Hepatocyte (in vitro differentiated cells): Measurements from ENCODE around the gene C9orf152. TPM values are rescaled to one million over a fixed set of nuclear protein-coding genes. Genes with fewer than 3 reads are reported as not detected.

Experiments
- DNase-seq: peaks from one replicate; pipeline ENCODE4 v3.0.0-alpha.2; 2016; ENCODE audit warnings: low spot score
- H2AFZ ChIP-seq: fragments of 200-600 bp; sonication (generic); 2 replicates; pipeline ENCODE4 v1.6.0; 2016; ENCODE audit warnings: antibody characterized with exemption, mild to moderate bottlenecking
- H3K27ac ChIP-seq: fragments of 200-600 bp; sonication (generic); 2 replicates; pipeline ENCODE4 v1.5.1; 2016; ENCODE audit warnings: mild to moderate bottlenecking
- H3K27me3 ChIP-seq: fragments of 200-600 bp; sonication (generic); 2 replicates; pipeline ENCODE4 v1.6.1; 2016
- H3K36me3 ChIP-seq: fragments of 200-600 bp; sonication (generic); replicated peaks from 2 replicates; pipeline ENCODE4 v1.5.1; 2016; ENCODE audit warnings: low read depth; ENCODE audit not compliant: insufficient read depth
- H3K4me1 ChIP-seq: fragments of 200-600 bp; sonication (generic); 2 replicates; pipeline ENCODE4 v1.5.1; 2016; ENCODE audit warnings: mild to moderate bottlenecking, moderate library complexity; ENCODE audit not compliant: insufficient read depth
- H3K4me2 ChIP-seq: fragments of 200-600 bp; sonication (generic); 2 replicates; pipeline ENCODE4 v1.6.0; 2016
- H3K4me3 ChIP-seq: fragments of 200-600 bp; sonication (generic); 2 replicates; pipeline ENCODE4 v1.5.1; 2016; ENCODE audit warnings: mild to moderate bottlenecking
- H3K79me2 ChIP-seq: fragments of 200-600 bp; sonication (generic); 2 replicates; pipeline ENCODE4 v1.6.0; 2017; ENCODE audit warnings: mild to moderate bottlenecking
- H3K9me2 ChIP-seq: fragments of 200-600 bp; sonication (generic); replicated peaks from 2 replicates; pipeline ENCODE4 v1.6.0; 2017; ENCODE audit warnings: mild to moderate bottlenecking; ENCODE audit not compliant: insufficient read depth
- H3K9me3 ChIP-seq: fragments of 200-600 bp; sonication (generic); 2 replicates; pipeline ENCODE4 v1.5.1; 2016; ENCODE audit warnings: low read depth, mild to moderate bottlenecking
- H4K20me1 ChIP-seq: fragments of 200-600 bp; sonication (generic); 2 replicates; pipeline ENCODE4 v1.6.0; 2016; ENCODE audit warnings: mild to moderate bottlenecking; ENCODE audit not compliant: insufficient read depth, poor library complexity, severe bottlenecking
- EZH2 ChIP-seq: fragments of 200-600 bp; sonication (generic); IDR thresholded peaks from 2 replicates; pipeline ENCODE4 v1.6.1; 2016; ENCODE audit warnings: antibody characterized with exemption, mild to moderate bottlenecking, borderline replicate concordance
- EZH2phosphoT487 ChIP-seq: fragments of 200-600 bp; sonication (generic); IDR thresholded peaks from one replicate; pipeline ENCODE4 v1.6.1; 2018; ENCODE audit warnings: antibody characterized with exemption, mild to moderate bottlenecking, low read depth, moderate library complexity; ENCODE audit not compliant: unreplicated experiment, severe bottlenecking
- whole genome bisulfite sequencing: methylation state at CpG from one replicate; pipeline ENCODE4 v1.1.6; 2016; ENCODE audit warnings: low lambda C conversion rate; ENCODE audit errors: missing lambda C conversion rate; 5-methylcytosine and 5-hydroxymethylcytosine counted together
- polyA plus RNA-seq: library from polyadenylated mRNA; unstranded; fragments of >200 nt; fragmentation: Nextera tagmentation; extraction: Ambion mirVana; gene quantifications from 2 replicates; pipeline ENCODE4 v1.2.1, GENCODE V29; 2016
- total RNA-seq: library from RNA; depleted of rRNA; stranded (reverse); fragments of >200 nt; gene quantifications from 2 replicates; pipeline ENCODE4 v1.2.3, GENCODE V29; 2014
- TF ChIP-seq, protein P1 (sequence below): fragments of 200-600 bp; sonication (generic); IDR thresholded peaks from 2 replicates; pipeline ENCODE4 v1.5.1; 2016; ENCODE audit warnings: antibody characterized with exemption, mild to moderate bottlenecking; ENCODE audit not compliant: poor library complexity

C9orf152 gene
- total and polyA plus RNA-seq, 2 experiments from 2014 or later, result 0.68 to 1.2 TPM

DNA sequence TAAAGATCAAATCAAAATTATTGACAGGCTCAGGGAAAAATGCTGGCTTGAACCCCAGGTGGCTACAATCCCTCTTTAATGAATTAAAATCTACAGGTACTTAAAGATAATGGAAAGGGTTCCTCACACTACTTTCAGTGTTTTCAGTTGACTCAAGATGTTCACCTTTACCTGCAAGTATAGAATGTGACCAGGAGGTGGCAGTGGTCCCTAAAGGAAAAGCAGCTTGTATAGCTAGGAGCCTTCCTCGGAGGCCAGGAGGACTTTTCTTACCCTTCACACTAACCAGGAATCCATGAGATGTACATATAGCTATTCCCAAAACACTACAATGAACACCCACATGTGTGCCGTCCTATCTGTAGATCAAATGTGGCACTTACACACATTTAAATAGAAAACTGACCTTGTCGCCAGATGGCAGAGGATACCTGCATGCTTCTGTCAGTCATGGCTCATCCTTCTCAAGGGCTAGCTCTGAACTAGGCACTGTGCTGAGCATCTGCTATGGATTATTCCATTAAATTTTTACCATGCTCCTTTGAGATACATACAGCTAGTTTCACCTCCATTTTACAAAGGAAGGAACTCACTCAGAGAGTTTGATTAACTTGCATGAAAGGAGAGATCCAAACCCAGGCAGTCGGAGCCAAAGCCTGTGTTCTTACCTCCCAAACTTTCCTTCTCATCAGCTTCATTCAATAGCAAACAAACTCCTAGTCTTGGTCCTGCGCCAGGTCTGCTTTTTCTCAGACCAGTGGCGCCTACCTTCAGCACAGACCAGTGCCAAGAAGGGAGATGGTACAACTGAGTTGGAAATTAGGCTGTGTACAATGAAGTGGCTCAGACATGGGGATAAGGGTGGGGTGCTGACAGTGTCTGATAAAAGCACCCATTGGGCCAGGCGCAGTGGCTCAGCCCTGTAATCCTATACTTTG lies 24.5 kb downstream of the C9orf152 start:
- Histone ChIP-seq H3K27ac (no peak overlapping the region), H2AFZ (no peak overlapping the region), H3K27me3 (no peaks in the 10 kb centered on the region), H3K9me2 (no peaks in the 10 kb centered on the region), H3K4me3 (no peak overlapping the region), H3K9me3 (no peaks in the 10 kb centered on the region), H3K4me1 (peaks cover 2% of the 10 kb centered on the region), H3K36me3 (no peaks in the 10 kb centered on the region), H4K20me1 (no peaks in the 10 kb centered on the region), H3K4me2 (no peak overlapping the region), H3K79me2 (no peaks in the 10 kb centered on the region)
- TF ChIP-seq, protein P1, sequence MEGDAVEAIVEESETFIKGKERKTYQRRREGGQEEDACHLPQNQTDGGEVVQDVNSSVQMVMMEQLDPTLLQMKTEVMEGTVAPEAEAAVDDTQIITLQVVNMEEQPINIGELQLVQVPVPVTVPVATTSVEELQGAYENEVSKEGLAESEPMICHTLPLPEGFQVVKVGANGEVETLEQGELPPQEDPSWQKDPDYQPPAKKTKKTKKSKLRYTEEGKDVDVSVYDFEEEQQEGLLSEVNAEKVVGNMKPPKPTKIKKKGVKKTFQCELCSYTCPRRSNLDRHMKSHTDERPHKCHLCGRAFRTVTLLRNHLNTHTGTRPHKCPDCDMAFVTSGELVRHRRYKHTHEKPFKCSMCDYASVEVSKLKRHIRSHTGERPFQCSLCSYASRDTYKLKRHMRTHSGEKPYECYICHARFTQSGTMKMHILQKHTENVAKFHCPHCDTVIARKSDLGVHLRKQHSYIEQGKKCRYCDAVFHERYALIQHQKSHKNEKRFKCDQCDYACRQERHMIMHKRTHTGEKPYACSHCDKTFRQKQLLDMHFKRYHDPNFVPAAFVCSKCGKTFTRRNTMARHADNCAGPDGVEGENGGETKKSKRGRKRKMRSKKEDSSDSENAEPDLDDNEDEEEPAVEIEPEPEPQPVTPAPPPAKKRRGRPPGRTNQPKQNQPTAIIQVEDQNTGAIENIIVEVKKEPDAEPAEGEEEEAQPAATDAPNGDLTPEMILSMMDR, result peak; percentile 86
- TF ChIP-seq EZH2, result no peak
- DNase-seq, result peak; percentile 85
- WGBS, result 74% methylated on average over 7 of the region's 7 CpGs

DNA sequence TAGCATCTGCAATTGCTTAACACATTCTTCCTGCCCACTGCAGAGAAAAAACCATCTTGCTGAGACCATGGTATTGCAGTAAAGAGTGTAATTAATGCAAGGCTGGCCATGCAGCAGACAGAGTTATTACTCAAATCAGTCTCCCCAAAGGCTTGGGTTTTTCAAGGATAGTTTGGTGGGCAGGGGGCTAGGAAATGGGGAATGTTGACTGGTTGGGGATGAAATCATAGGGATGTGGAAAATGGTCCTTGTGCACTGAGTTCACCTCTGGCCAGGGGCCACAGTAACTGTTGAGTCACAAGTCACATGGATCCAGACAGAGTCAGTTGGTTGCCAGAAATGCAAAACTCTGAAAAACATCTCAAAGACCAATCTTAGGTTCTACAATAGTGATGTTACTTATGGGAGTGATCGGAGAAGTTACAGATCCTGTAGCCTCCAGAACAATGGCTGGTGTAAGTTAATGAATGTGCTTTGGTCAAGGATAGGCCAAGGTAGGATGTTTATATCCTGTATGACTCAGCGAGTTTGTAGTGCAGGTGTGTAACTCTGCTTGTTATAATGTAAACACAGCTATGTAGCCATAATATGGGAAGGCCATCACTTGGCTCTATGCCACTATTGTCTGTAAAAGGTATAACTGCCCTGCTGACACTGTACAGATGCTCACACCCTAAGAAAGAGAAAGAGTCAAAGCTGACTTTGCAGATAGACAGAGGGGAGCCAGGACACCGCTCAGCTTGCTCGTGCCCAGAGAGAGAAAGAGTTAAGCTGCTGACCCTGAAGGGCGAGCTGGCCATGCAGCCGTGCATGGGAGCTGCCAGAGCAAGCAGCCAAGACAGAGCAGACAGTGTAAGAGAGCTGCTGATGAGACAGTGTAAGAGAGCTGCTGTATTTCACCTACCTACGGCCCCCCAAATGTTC lies 27.2 kb downstream of the C9orf152 start:
- no peaks in the 10 kb centered on the region for H3K79me2 ChIP-seq
- no peaks in the 10 kb centered on the region for H4K20me1 ChIP-seq
- H3K4me2 ChIP-seq, result no peak overlapping the region
- H2AFZ ChIP-seq, result no peak overlapping the region
- WGBS, result 74% methylated on average over 7 of the region's 7 CpGs
- H3K4me3 ChIP-seq, result no peak overlapping the region
- no peaks in the 10 kb centered on the region for H3K27me3 ChIP-seq
- no peaks in the 10 kb centered on the region for H3K9me2 ChIP-seq
- DNase-seq, result peak; percentile 23
- no peaks in the 10 kb centered on the region for H3K4me1 ChIP-seq
- no peaks in the 10 kb centered on the region for H3K9me3 ChIP-seq
- no peaks in the 10 kb centered on the region for H3K36me3 ChIP-seq
- no peak for TF ChIP-seq EZH2
- TF ChIP-seq, protein P1, result no peak
- H3K27ac ChIP-seq, result no peak overlapping the region

DNA sequence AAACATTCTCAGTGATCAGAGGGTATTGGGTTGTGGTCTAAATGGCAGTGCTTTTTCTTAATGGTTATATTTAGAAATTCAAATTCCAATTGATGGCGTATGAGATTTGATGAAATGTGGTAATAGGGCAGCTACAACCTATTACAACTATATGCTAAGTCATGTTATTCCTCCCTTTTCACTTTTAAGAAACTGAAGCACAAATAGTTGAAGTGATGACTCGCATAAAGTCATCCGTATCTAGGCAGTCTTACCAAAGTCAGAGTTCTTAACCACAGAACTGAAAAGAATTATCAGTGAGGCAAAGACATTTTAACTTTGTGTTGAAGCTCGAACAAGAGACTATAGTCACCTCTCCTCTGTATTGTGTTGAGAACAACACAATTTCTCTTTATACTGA lies 28.2 kb downstream of the C9orf152 start:
- Histone ChIP-seq H3K27ac (no peak overlapping the region), H3K36me3 (no peaks in the 10 kb centered on the region), H3K4me2 (no peak overlapping the region), H4K20me1 (no peaks in the 10 kb centered on the region), H3K79me2 (no peaks in the 10 kb centered on the region), H3K27me3 (no peaks in the 10 kb centered on the region), H3K4me3 (no peak overlapping the region), H2AFZ (no peak overlapping the region), H3K9me3 (no peaks in the 10 kb centered on the region), H3K4me1 (no peaks in the 10 kb centered on the region), H3K9me2 (no peaks in the 10 kb centered on the region)
- DNase-seq, result no peak
- TF ChIP-seq EZH2phosphoT487 (no peak), EZH2 (no peak)
- TF ChIP-seq, protein P1, result no peak
- WGBS, result 91% methylated on average over 4 of the region's 4 CpGs
